ENCODE results near the gene ARHGAP9.

The ARHGAP9 gene

DNA sequence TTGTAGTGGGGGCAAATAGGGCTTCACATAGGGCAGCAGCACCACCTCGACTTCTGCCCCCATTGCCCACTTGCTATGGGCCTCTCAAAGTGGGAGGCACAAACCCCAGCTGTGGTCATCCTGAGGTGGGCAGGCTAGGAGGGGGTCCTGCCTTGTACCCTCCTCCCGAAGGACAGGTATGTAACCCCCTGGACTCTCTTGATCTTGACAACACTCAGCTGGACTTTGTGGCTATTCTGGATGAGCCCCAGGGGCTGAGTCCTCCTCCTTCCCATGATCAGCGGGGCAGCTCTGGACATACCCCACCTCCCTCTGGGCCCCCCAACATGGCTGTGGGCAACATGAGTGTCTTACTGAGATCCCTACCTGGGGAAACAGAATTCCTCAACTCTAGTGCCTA lies 8.0 kb downstream of the ARHGAP9 start:
- DNase-seq = no peak

DNA sequence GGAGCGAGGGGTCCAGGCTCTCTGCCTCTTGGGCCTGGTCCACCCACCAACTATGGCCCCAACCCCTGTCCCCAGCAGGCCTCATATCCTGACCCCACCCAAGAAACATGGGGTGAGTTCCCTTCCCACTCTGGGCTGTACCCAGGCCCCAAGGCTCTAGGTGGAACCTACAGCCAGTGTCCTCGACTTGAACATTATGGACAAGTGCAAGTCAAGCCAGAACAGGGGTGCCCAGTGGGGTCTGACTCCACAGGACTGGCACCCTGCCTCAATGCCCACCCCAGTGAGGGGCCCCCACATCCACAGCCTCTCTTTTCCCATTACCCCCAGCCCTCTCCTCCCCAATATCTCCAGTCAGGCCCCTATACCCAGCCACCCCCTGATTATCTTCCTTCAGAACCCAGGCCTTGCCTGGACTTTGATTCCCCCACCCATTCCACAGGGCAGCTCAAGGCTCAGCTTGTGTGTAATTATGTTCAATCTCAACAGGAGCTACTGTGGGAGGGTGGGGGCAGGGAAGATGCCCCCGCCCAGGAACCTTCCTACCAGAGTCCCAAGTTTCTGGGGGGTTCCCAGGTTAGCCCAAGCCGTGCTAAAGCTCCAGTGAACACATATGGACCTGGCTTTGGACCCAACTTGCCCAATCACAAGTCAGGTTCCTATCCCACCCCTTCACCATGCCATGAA lies 8.6 kb downstream of the ARHGAP9 start:
- no peak for DNase-seq

DNA sequence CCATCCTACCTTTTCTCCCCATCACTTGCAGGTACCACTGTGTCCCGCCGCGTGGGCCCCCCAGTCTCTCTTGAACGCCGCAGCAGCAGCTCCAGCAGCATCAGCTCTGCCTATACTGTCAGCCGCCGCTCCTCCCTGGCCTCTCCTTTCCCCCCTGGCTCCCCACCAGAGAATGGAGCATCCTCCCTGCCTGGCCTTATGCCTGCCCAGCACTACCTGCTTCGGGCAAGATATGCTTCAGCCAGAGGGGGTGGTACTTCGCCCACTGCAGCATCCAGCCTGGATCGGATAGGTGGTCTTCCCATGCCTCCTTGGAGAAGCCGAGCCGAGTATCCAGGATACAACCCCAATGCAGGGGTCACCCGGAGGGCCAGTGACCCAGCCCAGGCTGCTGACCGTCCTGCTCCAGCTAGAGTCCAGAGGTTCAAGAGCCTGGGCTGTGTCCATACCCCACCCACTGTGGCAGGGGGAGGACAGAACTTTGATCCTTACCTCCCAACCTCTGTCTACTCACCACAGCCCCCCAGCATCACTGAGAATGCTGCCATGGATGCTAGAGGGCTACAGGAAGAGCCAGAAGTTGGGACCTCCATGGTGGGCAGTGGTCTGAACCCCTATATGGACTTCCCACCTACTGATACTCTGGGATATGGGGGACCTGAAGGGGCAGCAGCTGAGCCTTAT lies 9.2 kb downstream of the ARHGAP9 start:
- no peak for DNase-seq

DNA sequence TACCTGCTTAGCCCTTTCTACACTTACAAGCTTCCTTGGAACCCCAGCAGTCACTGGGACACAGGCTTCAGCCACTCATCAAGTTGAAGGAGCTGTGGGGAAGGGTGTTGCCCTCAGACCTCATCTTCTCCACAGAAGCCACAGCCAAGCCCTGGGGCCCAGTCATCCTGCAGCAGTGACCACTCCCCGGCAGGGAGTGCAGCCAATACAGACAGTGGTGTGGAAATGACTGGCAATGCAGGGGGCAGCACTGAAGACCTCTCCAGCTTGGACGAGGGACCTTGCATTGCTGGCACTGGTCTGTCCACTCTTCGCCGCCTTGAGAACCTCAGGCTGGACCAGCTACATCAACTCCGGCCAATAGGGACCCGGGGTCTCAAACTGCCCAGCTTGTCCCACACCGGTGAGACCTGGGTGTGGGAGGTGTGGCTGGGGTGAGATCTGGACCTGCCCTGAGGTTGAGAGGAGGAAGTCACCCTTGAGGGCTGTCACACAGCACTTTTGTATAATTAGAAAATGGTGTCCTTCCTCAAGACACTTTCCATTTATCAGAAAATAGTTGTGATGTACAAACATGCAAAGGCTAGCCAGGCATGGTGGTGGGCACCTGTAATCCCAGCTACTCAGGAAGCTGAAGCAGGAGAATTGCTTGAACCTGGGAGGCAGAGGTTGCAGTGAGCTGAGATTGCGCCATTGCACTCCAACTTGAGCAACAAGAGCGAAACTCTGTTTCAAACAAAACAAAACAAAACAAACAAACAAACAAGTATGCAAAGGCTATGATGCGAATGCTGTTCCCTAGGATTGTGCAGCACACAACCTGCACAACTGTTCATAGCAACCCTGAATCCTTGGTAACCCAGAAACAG lies 10.1 kb downstream of the ARHGAP9 start:
- DNase-seq = no peak

DNA sequence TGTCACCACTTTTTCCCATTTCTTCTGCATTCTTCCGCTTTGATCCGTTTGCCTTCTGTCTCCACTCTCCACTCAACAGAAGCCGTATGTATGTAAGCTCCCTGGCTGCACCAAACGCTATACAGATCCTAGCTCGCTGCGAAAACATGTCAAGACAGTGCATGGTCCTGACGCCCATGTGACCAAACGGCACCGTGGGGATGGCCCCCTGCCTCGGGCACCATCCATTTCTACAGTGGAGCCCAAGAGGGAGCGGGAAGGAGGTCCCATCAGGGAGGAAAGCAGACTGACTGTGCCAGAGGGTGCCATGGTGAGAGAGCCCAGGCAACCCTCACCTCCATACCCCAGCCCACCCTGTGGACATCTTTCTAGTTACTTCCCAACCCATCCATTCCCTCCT lies 11.8 kb downstream of the ARHGAP9 start:
- no peak for DNase-seq

DNA sequence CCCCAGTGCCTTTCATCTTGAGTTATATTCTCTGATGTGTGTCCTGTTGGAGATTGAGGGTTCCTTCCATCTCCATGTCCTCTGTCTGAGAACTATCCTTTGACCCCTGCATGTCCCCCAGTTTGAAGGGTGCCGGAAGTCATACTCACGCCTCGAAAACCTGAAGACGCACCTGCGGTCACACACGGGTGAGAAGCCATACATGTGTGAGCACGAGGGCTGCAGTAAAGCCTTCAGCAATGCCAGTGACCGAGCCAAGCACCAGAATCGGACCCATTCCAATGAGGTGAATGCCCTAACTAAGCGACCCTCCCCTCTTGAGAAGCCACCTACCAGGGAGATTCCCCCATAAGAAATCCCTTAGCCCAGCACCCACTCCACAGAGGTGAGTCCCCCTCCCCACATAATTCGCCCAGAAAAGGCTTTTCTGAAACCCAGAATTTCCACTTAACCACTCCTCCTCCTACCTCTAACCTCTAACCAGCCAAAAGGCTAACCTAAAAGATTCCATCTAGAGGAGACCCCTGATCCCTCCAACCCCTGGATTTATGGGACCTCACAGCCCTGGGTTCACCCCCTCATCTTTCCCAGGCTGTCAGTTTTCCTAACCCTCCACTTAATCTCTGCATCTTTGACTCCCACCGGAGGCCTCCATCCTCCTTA lies 12.3 kb downstream of the ARHGAP9 start:
- DNase-seq = no peak

DNA sequence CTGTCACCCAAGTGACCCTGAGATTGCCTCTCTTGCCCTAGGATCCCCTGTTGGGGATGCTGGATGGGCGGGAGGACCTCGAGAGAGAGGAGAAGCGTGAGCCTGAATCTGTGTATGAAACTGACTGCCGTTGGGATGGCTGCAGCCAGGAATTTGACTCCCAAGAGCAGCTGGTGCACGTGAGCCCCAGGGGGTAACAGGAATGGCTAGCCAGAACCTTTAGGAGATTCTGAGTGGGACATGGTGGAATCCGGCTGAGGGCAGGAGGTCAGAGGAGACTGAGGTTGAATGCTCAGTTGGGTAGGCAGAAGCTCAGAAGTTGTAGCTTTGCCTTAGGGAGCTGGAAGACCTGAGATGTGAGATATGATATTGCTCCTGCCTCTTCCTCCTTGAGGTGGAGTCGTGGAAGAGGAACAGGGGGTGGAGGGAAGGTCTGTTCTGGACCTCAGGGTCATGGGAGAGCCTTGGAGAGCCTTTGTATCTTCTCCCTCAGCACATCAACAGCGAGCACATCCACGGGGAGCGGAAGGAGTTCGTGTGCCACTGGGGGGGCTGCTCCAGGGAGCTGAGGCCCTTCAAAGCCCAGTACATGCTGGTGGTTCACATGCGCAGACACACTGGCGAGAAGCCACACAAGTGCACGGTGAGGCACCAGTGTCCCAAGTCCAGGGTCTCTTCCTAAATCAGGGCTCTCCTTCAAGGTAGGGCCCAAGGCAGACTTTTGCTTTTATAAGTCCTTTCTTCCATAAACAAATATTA lies 13.7 kb downstream of the ARHGAP9 start:
- no peak for DNase-seq

DNA sequence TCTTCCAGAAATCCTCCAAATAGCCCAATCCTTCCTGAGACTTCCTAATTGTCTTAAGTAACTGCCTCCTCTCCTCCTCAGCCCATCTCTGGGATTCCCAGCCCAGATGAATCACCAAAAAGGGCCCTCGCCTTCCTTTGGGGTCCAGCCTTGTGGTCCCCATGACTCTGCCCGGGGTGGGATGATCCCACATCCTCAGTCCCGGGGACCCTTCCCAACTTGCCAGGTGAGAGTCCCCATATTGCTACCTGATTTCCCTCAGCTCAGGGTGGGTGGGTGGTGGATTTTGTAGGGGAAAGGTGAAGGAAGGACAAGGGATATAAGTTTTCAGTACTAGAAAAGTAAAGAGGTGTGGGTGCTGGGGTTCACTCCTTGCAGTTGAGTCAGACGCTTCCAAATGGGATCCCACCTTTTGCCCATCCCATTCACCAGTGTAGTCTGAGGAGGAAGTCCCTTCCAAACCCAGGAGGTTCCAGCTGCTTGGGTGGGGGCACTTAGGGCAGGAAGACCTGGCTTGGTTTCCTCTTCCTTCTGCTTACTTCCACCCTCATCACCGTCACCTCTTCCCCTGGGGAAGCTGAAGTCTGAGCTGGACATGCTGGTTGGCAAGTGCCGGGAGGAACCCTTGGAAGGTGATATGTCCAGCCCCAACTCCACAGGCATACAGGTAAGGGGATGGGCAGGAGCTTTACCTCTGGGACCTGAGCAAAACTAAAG lies 14.5 kb downstream of the ARHGAP9 start:
- no peak for DNase-seq

DNA sequence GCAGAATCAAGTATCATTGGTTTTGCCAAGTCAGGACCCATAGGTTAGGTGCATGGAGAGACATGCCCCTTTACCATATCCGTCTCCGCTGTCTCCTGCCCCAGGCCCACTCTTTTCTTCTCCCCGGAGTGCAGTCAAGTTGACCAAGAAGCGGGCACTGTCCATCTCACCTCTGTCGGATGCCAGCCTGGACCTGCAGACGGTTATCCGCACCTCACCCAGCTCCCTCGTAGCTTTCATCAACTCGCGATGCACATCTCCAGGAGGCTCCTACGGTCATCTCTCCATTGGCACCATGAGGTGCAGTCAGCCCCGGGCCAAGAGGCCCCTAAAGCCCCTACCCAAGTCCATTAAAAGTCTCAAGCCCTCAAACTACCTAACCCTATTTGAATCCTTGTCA lies 15.1 kb downstream of the ARHGAP9 start:
- DNase-seq = no peak

DNA sequence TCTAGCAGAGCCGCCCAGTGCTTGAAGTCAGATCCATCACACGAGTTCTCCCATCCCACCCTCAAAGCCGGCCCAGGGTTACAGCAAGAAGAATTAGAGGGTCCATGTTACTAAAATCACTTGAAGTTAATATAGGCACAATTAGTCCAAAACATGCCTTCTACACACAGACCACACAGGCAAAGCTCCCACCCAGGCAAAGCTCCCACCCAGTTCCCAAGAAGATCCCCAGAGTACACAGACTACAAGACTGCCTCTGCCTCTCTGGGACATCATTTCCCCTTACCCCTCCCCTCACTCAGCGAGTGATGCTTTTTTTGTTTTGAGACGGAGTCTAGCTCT lies 16.8 kb downstream of the ARHGAP9 start:
- DNase-seq = no peak

DNA sequence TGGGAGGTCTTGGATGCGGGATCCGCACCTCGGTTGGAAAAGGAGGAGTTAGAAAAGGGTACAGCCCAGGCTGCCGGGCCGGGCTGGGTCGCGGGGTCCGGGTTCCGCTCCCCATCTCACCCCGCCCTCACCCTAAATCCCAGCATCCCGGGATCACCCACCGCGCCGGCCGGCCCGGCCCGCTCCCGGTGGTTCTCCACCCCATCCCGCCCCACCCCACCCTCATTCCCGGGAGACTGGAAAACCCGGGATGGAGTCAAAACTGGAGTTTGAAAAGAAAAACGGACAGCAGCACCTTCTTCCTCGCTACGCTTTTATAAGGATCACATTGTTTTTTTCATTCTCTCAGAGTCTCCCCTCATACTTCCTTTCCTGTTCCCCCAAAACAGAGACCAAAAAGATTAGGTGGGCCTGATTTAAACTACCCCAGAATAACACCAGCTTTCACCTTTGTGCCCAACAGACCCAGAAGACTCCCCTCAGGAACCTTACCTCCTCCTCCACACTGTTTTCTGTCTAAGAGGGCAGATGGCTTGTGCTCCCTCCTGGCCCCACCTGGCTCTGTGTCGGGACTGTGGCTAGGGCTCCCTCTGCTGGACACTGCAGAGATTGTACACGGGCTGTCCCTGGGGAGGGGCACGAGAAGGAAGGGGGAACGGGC lies 17.3 kb downstream of the ARHGAP9 start:
- peak; percentile 99 for DNase-seq

DNA sequence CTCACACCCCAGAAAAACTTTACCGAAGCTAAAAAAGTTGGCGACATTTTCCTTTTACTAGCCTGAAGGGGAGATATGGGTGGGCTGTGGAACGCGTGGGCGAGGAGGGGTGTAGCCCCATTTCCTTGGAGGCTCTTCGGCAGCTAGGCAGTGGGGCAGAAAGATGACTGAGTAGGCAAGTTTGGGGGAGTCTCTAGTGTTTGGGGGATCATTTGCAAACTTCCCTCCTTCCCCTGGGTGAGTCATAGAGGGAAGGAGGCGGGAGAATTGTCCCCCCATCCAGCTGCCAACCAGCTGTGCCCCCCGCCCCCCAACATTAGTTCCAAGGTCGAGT lies 17.8 kb downstream of the ARHGAP9 start:
- no peak for DNase-seq

DNA sequence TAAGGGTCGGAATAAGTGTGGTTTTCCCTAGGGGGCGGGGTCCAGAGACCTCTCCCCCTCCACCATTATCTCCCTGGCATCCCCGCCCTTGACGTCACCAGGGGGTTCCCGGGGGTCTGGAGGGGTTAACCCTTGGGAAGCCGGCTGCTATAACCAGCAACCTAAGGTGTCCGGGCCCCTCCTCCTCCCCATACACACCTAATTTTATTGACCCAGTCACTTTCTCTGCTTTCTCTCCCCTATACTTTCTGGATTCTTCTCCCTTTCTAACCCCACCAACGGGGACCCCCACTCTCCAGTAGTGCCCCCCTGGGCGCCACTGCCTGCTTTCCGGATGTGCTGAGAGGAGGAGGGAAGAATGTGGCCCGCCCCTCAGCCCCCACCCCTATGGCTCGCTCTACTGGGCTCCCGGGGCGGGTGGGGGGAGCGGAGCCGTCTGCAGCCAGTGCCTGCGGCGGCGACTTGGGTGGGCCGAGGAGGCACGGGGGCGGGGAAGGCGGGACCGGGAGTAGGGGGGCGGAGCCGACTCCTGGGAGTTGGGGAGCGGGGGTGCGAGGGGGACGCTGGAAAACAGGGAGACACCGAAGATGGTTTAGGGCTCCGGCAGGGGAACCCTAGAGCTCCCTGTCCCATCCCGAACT lies 18.3 kb downstream of the ARHGAP9 start:
- no peak for DNase-seq

DNA sequence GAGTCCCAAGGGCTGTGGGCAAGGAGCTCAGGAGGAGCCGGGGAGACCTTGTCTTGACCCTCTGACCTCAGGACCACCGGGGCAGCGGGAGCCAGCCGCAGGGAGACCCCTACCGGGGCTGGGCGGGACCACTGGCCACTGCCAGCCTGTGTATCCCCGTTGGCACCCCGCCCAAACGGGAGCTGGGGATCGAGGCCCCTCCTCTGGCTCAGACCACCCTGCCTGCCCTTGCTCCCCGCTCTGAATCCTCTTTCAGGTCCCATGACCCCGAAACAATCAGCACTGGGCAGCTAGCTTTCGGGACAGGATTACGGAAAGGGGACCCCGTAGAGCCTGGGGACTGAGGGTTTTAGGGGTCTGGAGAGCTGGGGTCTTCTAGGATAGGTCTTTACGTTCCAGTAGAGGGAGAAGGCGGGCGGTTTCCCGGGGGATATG lies 18.8 kb downstream of the ARHGAP9 start:
- no peak for DNase-seq

DNA sequence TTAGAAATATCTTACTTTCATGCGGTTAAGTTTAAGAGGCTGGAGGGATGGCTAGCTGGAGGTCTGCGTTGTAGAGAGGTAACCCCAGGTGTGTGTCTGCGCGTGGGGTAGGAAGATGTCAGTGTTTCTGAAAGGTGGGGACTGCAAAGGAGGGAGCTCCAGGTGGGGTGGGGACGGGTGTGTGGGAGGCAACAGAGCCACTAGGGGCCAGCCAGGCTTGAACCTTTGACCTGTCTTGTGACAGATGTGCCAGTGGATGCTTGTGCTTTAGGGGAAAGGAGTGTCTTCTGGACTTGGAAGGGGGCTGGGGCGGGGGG lies 19.2 kb downstream of the ARHGAP9 start:
- no peak for DNase-seq

DNA sequence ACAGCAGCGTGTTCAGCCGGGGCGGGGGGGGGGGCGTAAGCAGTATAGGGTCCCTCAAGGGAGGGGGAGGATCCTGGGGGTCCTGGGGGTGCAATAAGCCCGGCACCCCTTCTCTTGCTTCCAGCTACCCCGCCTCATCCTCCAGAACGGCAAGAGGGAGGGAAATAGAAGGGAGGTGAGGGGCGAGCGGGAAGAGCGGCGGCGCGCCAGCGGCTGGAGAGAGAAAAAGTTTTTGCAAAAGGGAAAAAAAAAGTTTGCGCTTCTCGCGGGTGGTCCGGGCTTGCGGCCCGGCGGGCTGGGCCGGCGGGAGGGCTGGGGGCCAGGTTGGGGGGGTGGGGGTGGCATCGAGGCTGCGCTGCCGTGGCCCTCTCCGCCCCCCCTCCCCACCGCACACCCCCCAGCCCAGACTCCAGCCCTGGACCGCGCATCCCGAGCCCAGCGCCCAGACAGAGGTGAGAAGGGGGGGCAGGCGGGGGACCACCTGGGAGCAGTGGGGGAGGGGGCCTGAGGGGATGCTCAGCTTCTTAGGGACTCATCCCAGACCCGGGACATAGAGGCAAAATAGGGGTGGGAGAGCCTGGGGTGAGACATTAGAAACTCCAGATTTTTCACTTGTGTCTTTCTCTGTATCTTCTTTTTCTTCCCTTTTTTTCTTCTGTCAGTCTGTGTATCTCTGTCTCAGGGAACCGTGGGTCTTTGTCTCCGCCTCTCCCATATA lies 19.8 kb downstream of the ARHGAP9 start, which contains the start of gene GLI1:
TSS of gene GLI1 (plus strand) at position 36 of the 718 bp plus-strand sequence. CDS start 3,907 bp downstream, outside the sequence.
- peak; percentile 97 for DNase-seq

DNA sequence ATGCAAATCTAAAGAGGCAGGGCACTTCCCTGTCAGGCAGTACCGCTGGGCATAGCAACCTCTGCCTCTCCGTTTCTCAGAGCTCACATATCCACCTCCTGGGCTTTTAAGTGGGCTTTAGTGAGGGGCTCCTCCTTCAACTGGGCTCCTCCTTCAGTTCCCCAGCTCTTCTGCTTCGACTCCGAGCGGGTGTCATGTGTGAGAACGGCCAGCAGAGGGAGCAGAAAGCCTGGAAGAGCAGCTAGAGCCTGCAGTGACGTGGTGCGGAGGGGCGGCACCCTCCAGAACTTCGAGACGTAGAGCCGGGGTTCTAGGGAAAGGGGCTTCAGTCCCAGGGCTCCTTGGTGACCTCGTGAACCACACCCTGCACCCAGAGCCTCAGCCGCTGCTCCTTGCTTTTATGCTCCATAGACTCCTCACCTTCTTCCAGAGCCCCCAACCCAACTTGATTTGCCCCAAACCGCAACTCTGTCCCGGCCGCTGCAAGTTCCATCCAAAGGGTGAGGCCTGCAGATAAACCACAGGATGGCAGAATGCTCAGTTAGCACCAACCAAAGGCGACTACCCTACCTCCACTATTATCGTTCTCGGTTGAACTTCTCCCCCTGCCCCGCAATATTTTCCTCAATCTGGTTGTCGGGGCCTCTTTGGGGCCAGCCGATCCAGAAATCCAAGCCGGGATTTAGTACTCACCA lies 20.5 kb downstream of the ARHGAP9 start:
- DNase-seq = peak; percentile 100

DNA sequence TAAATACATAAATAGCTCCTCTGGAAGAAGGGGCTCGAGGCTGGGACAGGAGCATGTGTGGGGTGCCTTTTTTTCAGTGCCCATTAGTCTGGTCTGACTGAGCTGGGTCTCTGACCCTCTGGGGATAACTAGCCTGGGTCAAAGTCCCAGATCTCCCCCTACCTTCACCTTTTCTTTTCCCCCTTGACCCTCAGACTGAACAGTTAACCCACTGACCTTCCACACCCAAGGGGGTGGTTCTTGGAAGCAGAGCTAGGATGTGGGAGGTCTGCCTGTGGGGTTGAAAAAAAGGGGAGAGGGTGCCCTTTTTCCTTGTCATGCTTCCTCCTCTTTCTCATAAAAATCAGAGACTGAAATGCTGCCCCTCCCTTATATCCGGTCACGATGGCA lies 21.0 kb downstream of the ARHGAP9 start:
- no peak for DNase-seq

DNA sequence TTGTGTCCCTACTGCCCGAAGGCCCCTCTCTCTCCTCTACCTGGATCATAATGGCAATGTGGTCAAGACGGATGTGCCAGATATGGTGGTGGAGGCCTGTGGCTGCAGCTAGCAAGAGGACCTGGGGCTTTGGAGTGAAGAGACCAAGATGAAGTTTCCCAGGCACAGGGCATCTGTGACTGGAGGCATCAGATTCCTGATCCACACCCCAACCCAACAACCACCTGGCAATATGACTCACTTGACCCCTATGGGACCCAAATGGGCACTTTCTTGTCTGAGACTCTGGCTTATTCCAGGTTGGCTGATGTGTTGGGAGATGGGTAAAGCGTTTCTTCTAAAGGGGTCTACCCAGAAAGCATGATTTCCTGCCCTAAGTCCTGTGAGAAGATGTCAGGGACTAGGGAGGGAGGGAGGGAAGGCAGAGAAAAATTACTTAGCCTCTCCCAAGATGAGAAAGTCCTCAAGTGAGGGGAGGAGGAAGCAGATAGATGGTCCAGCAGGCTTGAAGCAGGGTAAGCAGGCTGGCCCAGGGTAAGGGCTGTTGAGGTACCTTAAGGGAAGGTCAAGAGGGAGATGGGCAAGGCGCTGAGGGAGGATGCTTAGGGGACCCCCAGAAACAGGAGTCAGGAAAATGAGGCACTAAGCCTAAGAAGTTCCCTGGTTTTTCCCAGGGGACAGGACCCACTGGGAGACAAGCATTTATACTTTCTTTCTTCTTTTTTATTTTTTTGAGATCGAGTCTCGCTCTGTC lies 22.8 kb downstream of the ARHGAP9 start:
- DNase-seq = no peak
